GM12878 (cell line): ENCODE data around the gene RGS6. TPM values are rescaled to one million over a fixed set of nuclear protein-coding genes. Genes with fewer than 3 reads are reported as not detected.

Source experiments
- ATAC-seq: fragments of 200-7000 bp; cut with Tn5 transposase; 3 replicates; pipeline ENCODE4 v1.9.1; 2020; ENCODE audit warnings: mild to moderate bottlenecking, moderate library complexity
- BruUV-seq: library from RNA; stranded (reverse); fragments of 400-500 nt; replicated peaks from 2 replicates; lab custom pipeline; 2021; lab: Mats Ljungman, UMichigan
- CTCF ChIA-PET: fragments of 300-600 bp; sonication (Branson Sonifier 250); formaldehyde crosslinking; extraction: SDS; loops from one replicate; lab custom pipeline; 2021; ENCODE audit warnings: inconsistent platforms; lab: Yijun Ruan, JAX
- POLR2A ChIA-PET: fragments of 350-600 bp; formaldehyde crosslinking; extraction: SDS; loops from one replicate; lab custom pipeline; 2021; ENCODE audit warnings: inconsistent platforms; lab: Charles Lee
- RAD21 ChIA-PET: fragments of 300-600 bp; sonication (Branson Sonifier 250); formaldehyde crosslinking; loops from one replicate; lab custom pipeline; 2023; ENCODE audit warnings: antibody characterized with exemption; ENCODE audit not compliant: unreplicated experiment; lab: Charles Lee
- SMC1A ChIA-PET: fragments of 300-600 bp; sonication (Branson Sonifier 250); formaldehyde crosslinking; loops from one replicate; lab custom pipeline; 2023; ENCODE audit not compliant: unreplicated experiment, uncharacterized antibody; lab: Charles Lee
- DNase-seq: peaks from one replicate; pipeline ENCODE4 v3.0.0-alpha.2; 2011; ENCODE audit warnings: low read depth, low spot score
- FAIRE-seq: peaks from 3 replicates; lab custom pipeline; 2011; peaks lifted over from hg19 to GRCh38; lab: Jason Lieb, UNC
- H2AFZ ChIP-seq: 2 replicates; pipeline ENCODE4 v1.6.0; 2011; ENCODE audit warnings: low read depth, low read length, control low read depth; ENCODE audit not compliant: control insufficient read depth
- H3K27ac ChIP-seq: 2 replicates; pipeline ENCODE4 v1.5.1; 2011; ENCODE audit warnings: control low read depth; ENCODE audit not compliant: control insufficient read depth, insufficient read depth
- H3K27me3 ChIP-seq, 2 experiments: replicated peaks in 1 of 2; 2 replicates each; pipeline versions ENCODE4 v1.6.0 to v1.6.1; 2011; ENCODE audit warnings: low read length in 1 of 2; ENCODE audit not compliant: control insufficient read depth in 2 of 2, insufficient read depth in 2 of 2
- H3K36me3 ChIP-seq, 2 experiments: 2 replicates each; pipeline ENCODE4 v1.5.1; 2011; ENCODE audit warnings: low read length in 1 of 2; ENCODE audit not compliant: control insufficient read depth in 2 of 2, insufficient read depth in 2 of 2
- H3K4me1 ChIP-seq: 2 replicates; pipeline ENCODE4 v1.6.1; 2011; ENCODE audit warnings: mild to moderate bottlenecking, low read length, moderate library complexity, mixed read lengths; ENCODE audit not compliant: control insufficient read depth, insufficient read depth
- H3K4me2 ChIP-seq: 2 replicates; pipeline ENCODE4 v1.6.0; 2011; ENCODE audit warnings: control low read depth; ENCODE audit not compliant: control insufficient read depth, insufficient read depth
- H3K4me3 ChIP-seq: fragments of 200-600 bp; sonication (generic); 2 replicates; pipeline ENCODE4 v1.5.1; 2016
- H3K79me2 ChIP-seq: 2 replicates; pipeline ENCODE4 v1.6.0; 2011; ENCODE audit warnings: low read length; ENCODE audit not compliant: control insufficient read depth, insufficient read depth
- H3K9ac ChIP-seq: 2 replicates; pipeline ENCODE4 v1.8.0; 2011; ENCODE audit warnings: low read length, control low read depth, mixed read lengths; ENCODE audit not compliant: control insufficient read depth, insufficient read depth
- H3K9me3 ChIP-seq: replicated peaks from 3 replicates; pipeline ENCODE4 v1.5.1; 2011; ENCODE audit warnings: mild to moderate bottlenecking, low read length; ENCODE audit not compliant: control insufficient read depth, insufficient read depth
- H4K20me1 ChIP-seq: 2 replicates; pipeline ENCODE4 v1.6.0; 2011; ENCODE audit not compliant: control insufficient read depth, insufficient read depth
- CREM ChIP-seq: IDR thresholded peaks from 2 replicates; pipeline ENCODE4 v1.6.1; 2014; ENCODE audit warnings: antibody characterized with exemption, low read depth
- EED ChIP-seq: sonication (generic); IDR thresholded peaks from 2 replicates; pipeline ENCODE4 v1.6.1; 2016; ENCODE audit warnings: antibody characterized with exemption, low read depth
- IKZF1 ChIP-seq: fragments of 450-650 bp; conservative IDR thresholded peaks from 2 replicates; pipeline ENCODE4 v1.6.1; 2017; ENCODE audit warnings: antibody characterized with exemption, mild to moderate bottlenecking
- MLLT1 ChIP-seq: fragments of 450-650 bp; IDR thresholded peaks from 2 replicates; pipeline ENCODE4 v1.6.1; 2016; ENCODE audit warnings: mild to moderate bottlenecking
- NR2C2 ChIP-seq: IDR thresholded peaks from 2 replicates; pipeline ENCODE4 v1.6.1; 2011; ENCODE audit warnings: borderline replicate concordance, low read depth; ENCODE audit not compliant: control insufficient read depth, insufficient read length
- POLR2AphosphoS2 ChIP-seq: IDR thresholded peaks from 2 replicates; pipeline ENCODE4 v1.6.1; 2011; ENCODE audit warnings: low read depth, mild to moderate bottlenecking, low read length, improper control_type of control experiment, moderate library complexity
- RUNX3 ChIP-seq: IDR thresholded peaks from 2 replicates; pipeline ENCODE4 v1.6.1; 2012; ENCODE audit warnings: low read length, inconsistent platforms
- SIN3A ChIP-seq: IDR thresholded peaks from 2 replicates; pipeline ENCODE4 v1.6.1; 2012; ENCODE audit warnings: low read depth, low read length, improper control_type of control experiment
- SREBF2 ChIP-seq: IDR thresholded peaks from 2 replicates; pipeline ENCODE4 v1.6.1; 2012; ENCODE audit warnings: mild to moderate bottlenecking, low read length
- WGBS: methylation state at CpG from one replicate; pipeline ENCODE4 v1.1.6; 2016; ENCODE audit warnings: low lambda C conversion rate; ENCODE audit not compliant: insufficient replicate concordance, insufficient coverage; ENCODE audit errors: missing lambda C conversion rate; 5-methylcytosine and 5-hydroxymethylcytosine counted together
- in situ Hi-C: fragments of 300-500 bp; cut with MboI; formaldehyde crosslinking; loops from 9 replicates; pipeline ENCODE4 v1.14.3; 2018; ENCODE audit warnings: mixed read lengths
- intact Hi-C: fragments of 100-400 bp; cut with micrococcal nuclease; formaldehyde crosslinking; loops from one replicate; pipeline ENCODE4 v1.14.2; 2022; ENCODE audit not compliant: unreplicated experiment
- polyA plus RNA-seq, 11 experiments: library from polyadenylated mRNA; depleted of rRNA in 4 of 11; unstranded in 6 of 11; stranded (reverse) in 5 of 11; fragments of >200 nt; fragmentation: Nextera tagmentation in 4 of 11; fragmentation: Illumina TruSeq in 1 of 11; extraction: Ambion mirVana in 4 of 11; extraction: Trizol in 1 of 11; gene quantifications; 1 replicate in 1 of 11; 2 replicates in 10 of 11; pipeline versions ENCODE4 v1.2.1 to v1.2.3, GENCODE V29; 2011 to 2016; ENCODE audit warnings: inconsistent platforms in 2 of 11, missing spikeins in 2 of 11, low read depth in 1 of 11
- total RNA-seq, 4 experiments: library from RNA; depleted of rRNA in 3 of 4; stranded (reverse); fragments of >200 nt in 3 of 4; fragmentation: Illumina TruSeq in 1 of 4; extraction: Trizol in 1 of 4; gene quantifications; 2 replicates each; pipeline versions ENCODE4 v1.2.1 to v1.2.3, GENCODE V29; 2013 to 2021
- TF ChIP-seq, protein P1 (sequence below): IDR thresholded peaks from 2 replicates; pipeline ENCODE4 v1.6.1; 2012; ENCODE audit warnings: improper control_type of control experiment, low read depth, low read length; ENCODE audit not compliant: insufficient replicate concordance

Gene RGS6
- total and polyA plus RNA-seq, 10 of the 15 experiments (the other 5 are each of a cell fraction or from before 2014, with no cell fraction given): 3.9 to 18.1 (median 12.4) TPM

GRCh38 chr14:72111911-72112310 is 179.7 kb downstream of the RGS6 start (continued):
- TF ChIP-seq, protein P1, sequence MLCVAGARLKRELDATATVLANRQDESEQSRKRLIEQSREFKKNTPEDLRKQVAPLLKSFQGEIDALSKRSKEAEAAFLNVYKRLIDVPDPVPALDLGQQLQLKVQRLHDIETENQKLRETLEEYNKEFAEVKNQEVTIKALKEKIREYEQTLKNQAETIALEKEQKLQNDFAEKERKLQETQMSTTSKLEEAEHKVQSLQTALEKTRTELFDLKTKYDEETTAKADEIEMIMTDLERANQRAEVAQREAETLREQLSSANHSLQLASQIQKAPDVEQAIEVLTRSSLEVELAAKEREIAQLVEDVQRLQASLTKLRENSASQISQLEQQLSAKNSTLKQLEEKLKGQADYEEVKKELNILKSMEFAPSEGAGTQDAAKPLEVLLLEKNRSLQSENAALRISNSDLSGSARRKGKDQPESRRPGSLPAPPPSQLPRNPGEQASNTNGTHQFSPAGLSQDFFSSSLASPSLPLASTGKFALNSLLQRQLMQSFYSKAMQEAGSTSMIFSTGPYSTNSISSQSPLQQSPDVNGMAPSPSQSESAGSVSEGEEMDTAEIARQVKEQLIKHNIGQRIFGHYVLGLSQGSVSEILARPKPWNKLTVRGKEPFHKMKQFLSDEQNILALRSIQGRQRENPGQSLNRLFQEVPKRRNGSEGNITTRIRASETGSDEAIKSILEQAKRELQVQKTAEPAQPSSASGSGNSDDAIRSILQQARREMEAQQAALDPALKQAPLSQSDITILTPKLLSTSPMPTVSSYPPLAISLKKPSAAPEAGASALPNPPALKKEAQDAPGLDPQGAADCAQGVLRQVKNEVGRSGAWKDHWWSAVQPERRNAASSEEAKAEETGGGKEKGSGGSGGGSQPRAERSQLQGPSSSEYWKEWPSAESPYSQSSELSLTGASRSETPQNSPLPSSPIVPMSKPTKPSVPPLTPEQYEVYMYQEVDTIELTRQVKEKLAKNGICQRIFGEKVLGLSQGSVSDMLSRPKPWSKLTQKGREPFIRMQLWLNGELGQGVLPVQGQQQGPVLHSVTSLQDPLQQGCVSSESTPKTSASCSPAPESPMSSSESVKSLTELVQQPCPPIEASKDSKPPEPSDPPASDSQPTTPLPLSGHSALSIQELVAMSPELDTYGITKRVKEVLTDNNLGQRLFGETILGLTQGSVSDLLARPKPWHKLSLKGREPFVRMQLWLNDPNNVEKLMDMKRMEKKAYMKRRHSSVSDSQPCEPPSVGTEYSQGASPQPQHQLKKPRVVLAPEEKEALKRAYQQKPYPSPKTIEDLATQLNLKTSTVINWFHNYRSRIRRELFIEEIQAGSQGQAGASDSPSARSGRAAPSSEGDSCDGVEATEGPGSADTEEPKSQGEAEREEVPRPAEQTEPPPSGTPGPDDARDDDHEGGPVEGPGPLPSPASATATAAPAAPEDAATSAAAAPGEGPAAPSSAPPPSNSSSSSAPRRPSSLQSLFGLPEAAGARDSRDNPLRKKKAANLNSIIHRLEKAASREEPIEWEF: no peak

GRCh38 chr14:72118841-72119240 is 186.6 kb downstream of the RGS6 start:
- Histone ChIP-seq H3K4me3 (no peak overlapping the region), H3K27ac (no peak overlapping the region), H2AFZ (no peak overlapping the region), H3K9ac (no peak overlapping the region), H3K4me2 (no peak overlapping the region), H3K36me3 (no peaks in the 10 kb centered on the region), H3K9me3 (no peaks in the 10 kb centered on the region), H3K27me3 (0 out of 4 replicates have a peak, but pooled peaks cover 0 to under 1% of the 10 kb centered on the region in 2 experiments), H4K20me1 (no peaks in the 10 kb centered on the region), H3K79me2 (no peaks in the 10 kb centered on the region), H3K4me1 (no peaks in the 10 kb centered on the region)
- intact Hi-C loops: no loop called here
- TF ChIP-seq SIN3A: no peak
- TF ChIP-seq SREBF2: no peak
- TF ChIP-seq CREM: no peak
- TF ChIP-seq IKZF1: no peak
- TF ChIP-seq POLR2AphosphoS2: no peak
- no peak for TF ChIP-seq MLLT1
- no peak for TF ChIP-seq EED
- TF ChIP-seq RUNX3: no peak
- no peak for TF ChIP-seq NR2C2
- 53% methylated on average over 3 of the region's 3 CpGs for WGBS
- RAD21 ChIA-PET: interaction anchor here (1.2 kb wide), 1 partner anchor 91 kb away, joined by 3 read pairs; no protein-coding TSS in a partner anchor
- ATAC-seq: no peak
- no TSS peak for BruUV-seq
- CTCF ChIA-PET: interaction anchor here (1.3 kb wide), 1 partner anchor 14 kb away, joined by 4 read pairs; no protein-coding TSS in a partner anchor
- no peak for FAIRE-seq
- SMC1A ChIA-PET: interaction anchor here (1.0 to 1.5 kb wide), 3 partner anchors 13 to 34 kb away, joined by 3 to 5 read pairs (median 3); no protein-coding TSS in a partner anchor
- DNase-seq: no peak
- POLR2A ChIA-PET: no interaction called here
- in situ Hi-C loops: no loop called here
